BE2C (cell line): ENCODE results near the gene PCCA.

Experiments used
- DNase-seq: peaks from one replicate; pipeline ENCODE4 v3.0.0-alpha.2; 2020
- H3K27me3 ChIP-seq: fragments of 250-450 bp; sonication (Bioruptor Pico); 2 replicates; pipeline ENCODE4 v1.5.1; 2020; ENCODE audit warnings: mild to moderate bottlenecking
- H3K36me3 ChIP-seq: fragments of 250-450 bp; sonication (Bioruptor Pico); 2 replicates; pipeline ENCODE4 v1.5.1; 2020; ENCODE audit warnings: mild to moderate bottlenecking
- H3K4me1 ChIP-seq: fragments of 250-450 bp; sonication (Bioruptor Pico); 2 replicates; pipeline ENCODE4 v1.5.1; 2020
- H3K4me3 ChIP-seq: 2 replicates; pipeline ENCODE4 v1.5.1; 2011; ENCODE audit warnings: low read depth, low read length
- H3K9me3 ChIP-seq: fragments of 250-450 bp; sonication (Bioruptor Pico); 2 replicates; pipeline ENCODE4 v1.5.1; 2020
- TF ChIP-seq, protein P1 (sequence below): IDR thresholded peaks from 2 replicates; pipeline ENCODE4 v1.5.1; 2012; ENCODE audit warnings: mild to moderate bottlenecking, low read depth, low read length

The PCCA gene

DNA sequence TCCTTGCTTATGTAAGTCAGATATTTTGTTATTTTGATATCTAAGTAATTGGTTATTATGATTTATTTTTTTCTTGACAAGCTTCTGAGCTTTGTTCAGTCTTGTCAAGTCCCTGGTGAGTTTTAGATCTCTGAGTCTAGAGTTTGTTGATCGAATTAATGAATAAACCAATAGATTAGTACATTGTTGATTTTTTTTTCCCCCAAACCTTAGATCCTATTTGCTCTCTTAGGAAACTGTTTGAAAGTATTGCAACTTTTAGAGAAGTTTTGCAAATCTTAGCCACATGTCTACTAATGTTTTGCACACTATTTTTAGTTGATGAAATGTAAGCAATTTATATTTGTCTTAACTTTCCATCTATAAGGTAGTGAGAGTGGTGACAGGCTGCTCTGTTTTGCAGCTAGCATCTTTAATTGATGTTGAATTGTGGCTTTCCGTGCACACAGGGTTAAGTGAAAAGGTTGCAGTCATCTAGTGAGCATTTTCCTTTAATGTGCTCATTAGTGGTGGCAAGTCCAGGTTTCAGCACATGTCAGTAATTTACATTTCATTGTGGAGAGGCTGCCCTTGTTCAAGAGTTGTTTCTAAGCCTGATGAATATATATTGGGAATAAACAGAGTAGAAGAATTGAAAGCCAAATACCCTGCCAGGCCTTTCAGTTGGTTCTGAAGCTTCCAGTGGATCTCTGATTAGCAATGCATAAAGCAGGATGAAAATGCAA lies 86.3 kb downstream of the PCCA start:
- H3K9me3 ChIP-seq: no peaks in the 10 kb centered on the region
- no peak for DNase-seq
- no peaks in the 10 kb centered on the region for H3K36me3 ChIP-seq
- TF ChIP-seq, protein P1, sequence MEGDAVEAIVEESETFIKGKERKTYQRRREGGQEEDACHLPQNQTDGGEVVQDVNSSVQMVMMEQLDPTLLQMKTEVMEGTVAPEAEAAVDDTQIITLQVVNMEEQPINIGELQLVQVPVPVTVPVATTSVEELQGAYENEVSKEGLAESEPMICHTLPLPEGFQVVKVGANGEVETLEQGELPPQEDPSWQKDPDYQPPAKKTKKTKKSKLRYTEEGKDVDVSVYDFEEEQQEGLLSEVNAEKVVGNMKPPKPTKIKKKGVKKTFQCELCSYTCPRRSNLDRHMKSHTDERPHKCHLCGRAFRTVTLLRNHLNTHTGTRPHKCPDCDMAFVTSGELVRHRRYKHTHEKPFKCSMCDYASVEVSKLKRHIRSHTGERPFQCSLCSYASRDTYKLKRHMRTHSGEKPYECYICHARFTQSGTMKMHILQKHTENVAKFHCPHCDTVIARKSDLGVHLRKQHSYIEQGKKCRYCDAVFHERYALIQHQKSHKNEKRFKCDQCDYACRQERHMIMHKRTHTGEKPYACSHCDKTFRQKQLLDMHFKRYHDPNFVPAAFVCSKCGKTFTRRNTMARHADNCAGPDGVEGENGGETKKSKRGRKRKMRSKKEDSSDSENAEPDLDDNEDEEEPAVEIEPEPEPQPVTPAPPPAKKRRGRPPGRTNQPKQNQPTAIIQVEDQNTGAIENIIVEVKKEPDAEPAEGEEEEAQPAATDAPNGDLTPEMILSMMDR: no peak
- no peaks in the 10 kb centered on the region for H3K4me1 ChIP-seq
- H3K4me3 ChIP-seq: no peak overlapping the region
- H3K27me3 ChIP-seq: no peaks in the 10 kb centered on the region

DNA sequence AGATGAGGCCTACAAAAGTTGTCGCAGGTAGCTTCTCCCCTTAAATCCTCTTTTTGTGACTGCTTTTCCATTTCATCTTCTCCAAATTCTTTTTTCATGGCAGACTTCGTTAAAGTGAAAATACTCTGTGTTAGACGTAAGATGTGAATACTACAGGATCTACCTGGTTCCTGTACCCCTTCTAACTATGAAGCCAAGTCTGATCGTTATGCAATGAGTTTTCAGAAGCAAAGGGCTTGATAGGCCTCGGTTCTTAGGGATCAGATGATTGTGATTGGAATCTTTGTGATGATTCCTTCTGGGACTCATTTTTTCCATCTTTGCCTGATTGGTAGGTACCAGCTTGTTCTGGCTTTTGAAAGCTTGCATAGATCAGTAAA lies 86.9 kb downstream of the PCCA start:
- Histone ChIP-seq H3K9me3 (no peaks in the 10 kb centered on the region), H3K4me3 (no peak overlapping the region), H3K27me3 (no peaks in the 10 kb centered on the region), H3K36me3 (no peaks in the 10 kb centered on the region), H3K4me1 (no peaks in the 10 kb centered on the region)
- no peak for DNase-seq
- TF ChIP-seq, protein P1: no peak

DNA sequence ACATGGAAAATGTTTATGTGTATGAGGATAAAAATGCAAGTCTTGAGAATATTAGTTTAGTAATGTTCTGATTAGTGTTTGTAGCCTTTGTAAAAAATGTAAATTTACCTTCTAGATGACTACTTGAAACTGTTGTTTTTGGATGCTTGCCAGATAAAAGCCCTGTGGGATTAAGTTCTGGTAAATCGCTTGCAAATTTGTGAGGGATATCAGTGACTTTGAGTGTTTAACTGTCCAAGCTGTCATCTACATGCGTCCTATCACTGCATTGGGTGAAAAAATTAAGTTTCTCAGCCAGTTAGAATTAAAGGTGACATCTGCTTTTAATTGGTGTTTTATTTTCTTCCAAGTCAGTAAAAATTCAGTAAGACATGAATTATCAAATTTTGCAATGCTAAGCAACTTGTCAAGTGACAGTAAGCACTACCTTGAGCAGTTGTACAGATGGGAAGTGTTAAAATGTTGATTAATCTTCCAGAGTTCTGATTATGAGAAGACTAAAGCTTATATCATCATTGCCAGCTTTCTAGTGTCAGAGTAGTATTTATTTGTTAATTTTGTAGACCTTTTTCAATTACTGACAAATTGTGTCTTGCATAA lies 88.0 kb downstream of the PCCA start:
- TF ChIP-seq, protein P1: no peak
- DNase-seq: peak; percentile 18
- H3K36me3 ChIP-seq: no peaks in the 10 kb centered on the region
- no peaks in the 10 kb centered on the region for H3K27me3 ChIP-seq
- H3K9me3 ChIP-seq: no peaks in the 10 kb centered on the region
- no peaks in the 10 kb centered on the region for H3K4me1 ChIP-seq
- no peak overlapping the region for H3K4me3 ChIP-seq

DNA sequence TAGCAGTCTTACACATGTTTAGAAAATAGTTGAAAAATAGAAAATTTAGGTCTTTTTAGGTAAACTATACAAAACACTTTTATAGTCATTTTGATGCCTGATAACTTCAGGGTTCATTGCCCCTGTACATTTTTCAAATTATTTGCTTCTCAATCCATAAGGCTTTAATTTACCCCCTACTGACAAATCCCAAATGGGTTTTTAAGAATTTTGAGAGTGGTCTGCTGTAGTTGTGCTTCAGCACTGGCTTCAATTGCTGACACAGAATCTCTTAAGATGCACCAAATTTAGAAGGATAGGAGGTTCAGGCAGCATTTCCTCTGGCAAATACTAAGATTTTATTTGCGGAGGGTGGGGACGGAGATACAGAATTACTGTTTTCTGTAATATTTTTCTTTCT lies 89.4 kb downstream of the PCCA start:
- Histone ChIP-seq H3K4me3 (no peak overlapping the region), H3K27me3 (no peaks in the 10 kb centered on the region), H3K9me3 (no peaks in the 10 kb centered on the region), H3K4me1 (no peaks in the 10 kb centered on the region), H3K36me3 (no peaks in the 10 kb centered on the region)
- TF ChIP-seq, protein P1: no peak
- no peak for DNase-seq

DNA sequence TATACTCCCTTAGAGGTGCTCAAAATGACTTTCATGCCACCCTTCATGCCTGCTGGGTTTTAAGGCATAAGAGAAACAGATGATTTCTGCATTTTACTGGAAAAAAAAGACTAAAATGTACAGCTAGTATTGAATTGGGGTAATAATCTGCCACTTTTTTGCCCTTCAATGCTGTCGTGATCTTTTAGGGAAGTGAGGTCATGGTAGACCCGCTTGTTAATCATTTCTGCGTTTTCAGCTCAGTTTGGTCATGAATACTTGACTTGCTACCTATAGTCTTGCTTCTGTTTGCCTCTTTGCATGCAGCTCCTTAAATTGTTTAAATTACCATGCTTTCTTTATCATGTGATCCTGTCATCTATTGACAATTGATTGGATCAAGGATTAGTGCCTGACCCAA lies 90.4 kb downstream of the PCCA start:
- no peak for DNase-seq
- H3K36me3 ChIP-seq: no peaks in the 10 kb centered on the region
- H3K9me3 ChIP-seq: no peaks in the 10 kb centered on the region
- H3K4me1 ChIP-seq: no peaks in the 10 kb centered on the region
- H3K4me3 ChIP-seq: no peak overlapping the region
- H3K27me3 ChIP-seq: no peaks in the 10 kb centered on the region
- TF ChIP-seq, protein P1: no peak

DNA sequence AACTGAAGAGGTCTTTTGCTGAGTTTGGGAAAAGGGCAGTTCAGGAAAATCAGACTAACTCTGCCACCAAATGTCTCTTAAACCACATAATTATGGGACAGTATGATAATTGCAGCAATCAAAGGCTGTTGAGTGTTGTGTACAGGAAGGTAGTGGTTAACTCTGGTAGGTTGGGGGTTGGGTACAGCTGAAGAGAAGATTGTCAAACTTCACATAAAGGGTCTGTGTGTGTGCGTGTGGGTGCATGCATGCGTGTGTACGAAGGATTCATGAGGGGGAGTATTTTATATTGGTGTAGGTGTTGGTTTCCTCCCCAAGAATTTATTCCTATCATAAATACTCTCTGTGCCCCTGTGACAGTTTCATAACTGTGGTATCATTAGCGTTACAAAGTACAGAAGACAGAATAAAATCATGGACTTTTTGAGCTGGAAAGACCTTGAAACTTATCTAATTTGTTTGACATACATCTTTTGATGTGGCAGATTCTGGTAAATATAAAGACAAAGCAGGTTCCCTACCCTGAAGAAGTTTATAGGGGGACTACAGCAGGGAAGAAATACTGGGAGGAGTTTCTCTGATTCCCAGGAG lies 94.1 kb downstream of the PCCA start:
- TF ChIP-seq, protein P1: no peak
- no peak for DNase-seq
- no peak overlapping the region for H3K4me3 ChIP-seq
- H3K36me3 ChIP-seq: no peaks in the 10 kb centered on the region
- H3K9me3 ChIP-seq: no peaks in the 10 kb centered on the region
- H3K27me3 ChIP-seq: no peaks in the 10 kb centered on the region
- no peaks in the 10 kb centered on the region for H3K4me1 ChIP-seq
